Suprapubic skin (tissue), 4 donors: Measurements from ENCODE around the gene CREG2.

ENCODE experiments used
- CTCF ChIP-seq, 2 donors: fragments of 200-600 bp in 1 of 2; fragments of 450-650 bp in 1 of 2; sonication (generic) in 1 of 2; IDR thresholded peaks; one replicate each; pipeline ENCODE4 v1.5.1; 2016 to 2019; ENCODE audit warnings: antibody characterized with exemption in 2 of 2, mild to moderate bottlenecking in 1 of 2, moderate library complexity in 1 of 2
- EP300 ChIP-seq: sonication (generic); formaldehyde crosslinking; IDR thresholded peaks from one replicate; pipeline ENCODE4 v1.6.1; 2017; ENCODE audit warnings: antibody characterized with exemption
- POLR2AphosphoS5 ChIP-seq, 3 donors: sonication (generic); formaldehyde crosslinking; IDR thresholded peaks; one replicate each; pipeline ENCODE4 v1.6.1; 2017; ENCODE audit warnings: antibody characterized with exemption in 3 of 3

GRCh38 chr2:101360232-101360631 lies 27.1 kb downstream of the CREG2 start:
- TF ChIP-seq EP300 (no peak), CTCF (IDR thresholded peaks at IDR 0.05) (no peak), POLR2AphosphoS5 (IDR thresholded peaks at IDR 0.05) (no peak)
